HG03354 (cell line): ENCODE measurements around the gene ARHGEF6.
A peak's percentile ranks its signal among the peaks of the same experiment; 100 is the strongest.

Experiments
- ATAC-seq: cut with Tn5 transposase; IDR thresholded peaks from one replicate; pipeline ENCODE4 v1.9.1; 2021; ENCODE audit warnings: mild to moderate bottlenecking; ENCODE audit not compliant: unreplicated experiment, poor library complexity, severe bottlenecking

The ARHGEF6 gene

GRCh38 chrX:136619899-136620505, 160.7 kb downstream of the ARHGEF6 start:
- no peak for ATAC-seq

DNA sequence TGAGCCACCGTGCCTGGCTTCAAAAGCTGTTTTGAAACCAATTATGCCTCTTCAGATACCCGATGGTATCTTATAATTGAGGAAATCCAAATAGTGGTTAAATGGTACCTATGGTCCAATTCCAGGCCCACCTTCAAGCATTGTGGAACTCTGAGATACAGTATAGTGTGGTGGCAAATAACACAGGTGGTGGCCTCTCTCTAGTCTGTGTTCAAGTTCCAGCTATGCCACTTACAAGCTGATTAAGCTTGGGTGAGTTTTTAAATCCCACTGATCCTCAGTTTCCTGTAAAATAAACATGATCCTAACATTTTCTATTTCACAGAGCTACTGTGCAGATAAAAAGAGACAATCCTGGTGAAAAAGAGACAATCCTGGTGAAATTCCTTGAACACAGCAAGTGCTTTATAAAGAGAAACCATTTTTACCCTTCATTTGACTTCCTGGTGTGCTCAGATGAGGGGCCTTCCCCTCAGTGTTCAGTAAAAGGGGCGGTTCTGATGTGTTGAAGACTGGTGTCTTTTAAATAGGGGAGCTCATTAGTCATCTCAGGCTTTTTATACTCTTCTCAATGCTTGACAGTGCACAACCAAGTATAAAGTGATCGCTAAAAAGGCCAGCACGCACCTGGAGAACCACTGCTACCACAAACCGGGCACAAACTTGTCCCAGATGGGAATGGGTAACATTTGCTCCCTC, 163.6 kb downstream of the ARHGEF6 start:
- peak; percentile 97 for ATAC-seq
